ENCODE data around the gene SHISA4. TPM values are rescaled to one million over a fixed set of nuclear protein-coding genes. Genes with fewer than 3 reads are reported as not detected.
A peak's percentile ranks its signal among the peaks of the same experiment; 100 is the strongest.
"Not testable (repeated sequence)": the region's sequence is repeated elsewhere in the genome, so short reads cannot be mapped to it uniquely, and the experiment has no call there.

Gene SHISA4
- total RNA-seq, 1 donor from 2014 or later, result 8.6 TPM

DNA sequence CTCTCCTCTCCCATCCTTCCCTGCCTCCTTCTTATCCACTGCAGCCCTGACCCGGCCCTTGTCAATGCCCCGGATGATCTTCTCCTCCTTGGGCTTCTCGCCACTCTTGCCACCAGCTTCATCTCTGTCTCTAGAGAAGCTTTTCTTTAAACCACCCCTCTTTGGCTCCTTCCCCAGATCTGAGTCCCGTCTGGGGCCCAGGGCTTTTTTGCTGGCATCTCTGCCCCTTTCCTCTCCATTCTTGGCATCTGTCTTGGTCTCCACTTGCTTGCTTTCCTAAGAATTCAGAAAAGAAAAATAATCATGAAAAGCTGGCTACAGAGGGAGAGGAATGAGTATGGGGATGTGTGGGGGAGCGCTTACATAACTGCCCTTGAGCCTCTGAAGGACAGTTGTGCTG, 11.8 kb downstream of the SHISA4 start:
- TF ChIP-seq CTCF (IDR thresholded peaks at IDR 0.05), result no peak
- DNase-seq (no peak), ATAC-seq (no peak)
- no peaks in the 10 kb centered on the region for H3K36me3 ChIP-seq
- H3K9me3 ChIP-seq, result no peaks in the 10 kb centered on the region
- H3K4me1 ChIP-seq, result peaks cover 19% of the 10 kb centered on the region
- H3K27ac ChIP-seq, result no peak overlapping the region
- no peaks in the 10 kb centered on the region for H3K27me3 ChIP-seq
- H3K4me3 ChIP-seq, result no peak overlapping the region
- intact Hi-C loops (cut with DNase I), result no loop called here

- H3K9me3 ChIP-seq; intact Hi-C loops (cut with DNase I); ATAC-seq; H3K27me3 ChIP-seq; H3K27ac ChIP-seq; DNase-seq; H3K4me3 ChIP-seq; H3K36me3 ChIP-seq: not testable (repeated sequence)
- peaks cover 22% of the 10 kb centered on the region for H3K4me1 ChIP-seq
Measured at GRCh38 chr1:201901036-201901435, 12.3 kb downstream of the SHISA4 start.

DNA sequence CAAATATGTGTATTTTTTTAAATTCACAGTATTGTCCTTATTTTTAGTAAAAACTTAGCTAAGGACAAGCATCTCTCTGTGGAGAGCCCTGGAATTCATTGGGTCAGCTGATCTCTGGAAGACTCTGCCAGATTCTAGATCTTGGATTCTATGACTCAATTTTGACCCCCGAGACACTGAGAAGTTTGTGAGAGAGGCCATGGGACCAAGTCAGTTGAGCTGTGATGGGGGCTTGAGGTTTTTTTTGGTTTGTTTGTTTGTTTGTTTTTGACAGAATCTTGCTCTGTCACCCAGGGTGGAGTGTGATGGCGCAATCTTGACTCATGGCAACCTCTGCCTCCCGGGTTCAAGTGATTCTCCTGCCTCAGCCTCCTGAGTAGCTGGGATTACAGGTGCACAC, 13.5 kb downstream of the SHISA4 start:
- no peak for ATAC-seq
- DNase-seq, result no peak
- no peak overlapping the region for H3K4me3 ChIP-seq
- H3K27ac ChIP-seq, result peak overlapping the region; percentile 47
- H3K4me1 ChIP-seq, result peaks cover 22% of the 10 kb centered on the region
- H3K27me3 ChIP-seq, result no peaks in the 10 kb centered on the region
- no peaks in the 10 kb centered on the region for H3K36me3 ChIP-seq
- no peak for TF ChIP-seq CTCF (IDR thresholded peaks at IDR 0.05)
- H3K9me3 ChIP-seq, result no peaks in the 10 kb centered on the region
- intact Hi-C loops (cut with DNase I), result no loop called here

GRCh38 chr1:201903135-201903534, 14.4 kb downstream of the SHISA4 start:
- DNase-seq (no peak), ATAC-seq (no peak)
- Histone ChIP-seq H3K36me3 (no peaks in the 10 kb centered on the region), H3K4me3 (no peak overlapping the region), H3K4me1 (peaks cover 22% of the 10 kb centered on the region), H3K27me3 (no peaks in the 10 kb centered on the region), H3K9me3 (no peaks in the 10 kb centered on the region), H3K27ac (peak overlapping the region; percentile 66)
- intact Hi-C loops (cut with DNase I), result no loop called here
- no peak for TF ChIP-seq CTCF (IDR thresholded peaks at IDR 0.05)

GRCh38 chr1:201904579-201904978, 15.9 kb downstream of the SHISA4 start:
- no peaks in the 10 kb centered on the region for H3K27me3 ChIP-seq
- H3K4me3 ChIP-seq, result no peak overlapping the region
- peaks cover 22% of the 10 kb centered on the region for H3K4me1 ChIP-seq
- peak; percentile 38 for ATAC-seq
- no peak for TF ChIP-seq CTCF (IDR thresholded peaks at IDR 0.05)
- H3K27ac ChIP-seq, result peak overlapping the region; percentile 66
- intact Hi-C loops (cut with DNase I), result no loop called here
- H3K36me3 ChIP-seq, result no peaks in the 10 kb centered on the region
- no peaks in the 10 kb centered on the region for H3K9me3 ChIP-seq
- DNase-seq, result no peak

DNA sequence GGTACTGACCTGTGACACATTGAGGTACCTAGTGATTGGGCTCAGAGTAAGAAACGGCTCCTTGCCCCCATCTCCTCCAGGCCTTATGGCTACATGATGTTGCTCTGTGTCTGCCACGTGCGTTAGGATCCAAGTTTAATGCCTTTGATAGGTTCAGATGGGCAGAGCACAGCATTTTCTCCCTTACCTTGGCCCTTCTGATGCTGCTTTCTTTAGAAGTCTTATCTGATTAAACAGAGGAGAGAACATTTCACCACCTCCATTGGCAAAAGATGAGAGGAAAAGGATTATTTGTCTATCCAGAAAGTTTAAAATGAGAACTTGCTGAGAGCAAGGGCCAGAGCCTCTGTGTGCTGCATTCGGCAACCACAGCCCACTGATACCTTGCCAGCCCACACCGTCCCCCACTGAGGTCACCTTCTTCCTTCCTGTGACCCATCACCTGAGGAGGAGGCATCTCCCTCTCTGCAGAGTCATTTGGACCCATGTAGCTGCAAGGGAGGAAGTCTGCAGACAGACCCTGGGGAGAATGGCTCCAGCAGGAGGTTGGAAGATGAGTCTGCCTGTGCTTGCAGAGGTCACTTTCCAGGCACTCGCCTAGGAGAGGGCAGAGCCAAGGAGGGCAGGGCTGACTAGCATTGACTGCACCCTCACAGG, 16.7 kb downstream of the SHISA4 start:
- intact Hi-C loops (cut with DNase I), result no loop called here
- ATAC-seq (no peak), DNase-seq (no peak)
- Histone ChIP-seq H3K36me3 (no peaks in the 10 kb centered on the region), H3K4me1 (peaks cover 22% of the 10 kb centered on the region), H3K9me3 (no peaks in the 10 kb centered on the region), H3K4me3 (no peak overlapping the region), H3K27ac (peak overlapping the region; percentile 66), H3K27me3 (no peaks in the 10 kb centered on the region)
- TF ChIP-seq CTCF (IDR thresholded peaks at IDR 0.05), result no peak
